Breast epithelium (tissue), 4 donors: Measurements from ENCODE around the gene EID2. TPM values are rescaled to one million over a fixed set of nuclear protein-coding genes. Genes with fewer than 3 reads are reported as not detected.
A peak's percentile ranks its signal among the peaks of the same experiment; 100 is the strongest.

Experiments
- DNase-seq, 2 donors: peaks; one replicate each; pipeline ENCODE4 v3.0.0-alpha.2; 2019; ENCODE audit warnings: low spot score in 2 of 2
- H3K27ac ChIP-seq, 2 donors: fragments of 200-600 bp; sonication (generic) in 1 of 2; one replicate each; pipeline ENCODE4 v1.5.1; 2016 to 2019; ENCODE audit warnings: mild to moderate bottlenecking in 1 of 2
- H3K27me3 ChIP-seq, 2 donors: fragments of 200-600 bp; sonication (generic) in 1 of 2; one replicate each; pipeline versions ENCODE4 v1.5.1 to v1.6.0; 2017 to 2019; ENCODE audit warnings: control low read depth in 1 of 2, mild to moderate bottlenecking in 1 of 2
- H3K36me3 ChIP-seq: fragments of 200-600 bp; one replicate; pipeline ENCODE4 v1.5.1; 2019
- H3K4me1 ChIP-seq, 2 donors: fragments of 200-600 bp; sonication (generic); one replicate each; pipeline ENCODE4 v1.5.1; 2016 to 2019; ENCODE audit warnings: control low read depth in 1 of 2
- H3K4me3 ChIP-seq, 3 donors: fragments of 200-600 bp; sonication (generic); 1 replicate in 2 of 3; 2 replicates in 1 of 3; pipeline ENCODE4 v1.5.1; 2016 to 2019; ENCODE audit warnings: mild to moderate bottlenecking in 3 of 3, moderate library complexity in 2 of 3
- H3K9me3 ChIP-seq, 2 donors: fragments of 200-600 bp; sonication (generic) in 1 of 2; one replicate each; pipeline ENCODE4 v1.5.1; 2016 to 2019; ENCODE audit warnings: control low read depth in 1 of 2
- CTCF ChIP-seq, 3 donors: fragments of 450-650 bp; IDR thresholded peaks; one replicate each; pipeline ENCODE4 v1.5.1; 2016 to 2017; ENCODE audit warnings: antibody characterized with exemption in 3 of 3, mild to moderate bottlenecking in 3 of 3, moderate library complexity in 3 of 3
- POLR2A ChIP-seq: fragments of 450-650 bp; IDR thresholded peaks from one replicate; pipeline ENCODE4 v1.6.1; 2016; ENCODE audit warnings: antibody characterized with exemption, mild to moderate bottlenecking, moderate library complexity
- POLR2AphosphoS5 ChIP-seq, 3 donors: sonication (generic); formaldehyde crosslinking; IDR thresholded peaks; one replicate each; pipeline ENCODE4 v1.6.1; 2017; ENCODE audit warnings: antibody characterized with exemption in 3 of 3
- intact Hi-C: fragments of 100-400 bp; cut with DNase I; formaldehyde crosslinking; loops from one replicate; pipeline ENCODE4 v1.15.1; 2023; ENCODE audit warnings: low total_unique reads
- total RNA-seq, 3 donors: library from RNA; depleted of rRNA; stranded (reverse); fragments of >200 nt; gene quantifications; one replicate each; pipeline ENCODE4 v1.1.0, GENCODE V29; 2016

Gene EID2
- total RNA-seq, 3 donors from 2014 or later, result 13.0 to 14.7 (median 13.4) TPM

GRCh38 chr19:39568604-39569003, 28.6 kb upstream of the EID2 start:
- Histone ChIP-seq H3K9me3 (peaks cover 0 to 15% of the 10 kb centered on the region in 2 donors), H3K27me3 (peaks cover 0 to 4% of the 10 kb centered on the region in 2 donors), H3K36me3 (no peaks in the 10 kb centered on the region), H3K4me3 (no peak overlapping the region), H3K4me1 (no peaks in the 10 kb centered on the region), H3K27ac (no peak overlapping the region)
- no peak for DNase-seq
- intact Hi-C loops, result no loop called here
- TF ChIP-seq POLR2AphosphoS5 (IDR thresholded peaks at IDR 0.05) (no peak), CTCF (IDR thresholded peaks at IDR 0.05) (no peak), POLR2A (no peak)

- intact Hi-C loops, result no loop called here
- Histone ChIP-seq H3K27ac (no peak overlapping the region), H3K4me3 (no peak overlapping the region), H3K9me3 (no peaks in the 10 kb centered on the region), H3K36me3 (no peaks in the 10 kb centered on the region), H3K27me3 (peaks cover 0 to 4% of the 10 kb centered on the region in 2 donors), H3K4me1 (no peaks in the 10 kb centered on the region)
- no peak for DNase-seq
- no peak for TF ChIP-seq CTCF (IDR thresholded peaks at IDR 0.05)
- no peak for TF ChIP-seq POLR2AphosphoS5 (IDR thresholded peaks at IDR 0.05)
- TF ChIP-seq POLR2A, result no peak
These were observed 26.1 kb upstream of the EID2 start for GRCh38 chr19:39566064-39566463.

GRCh38 chr19:39563408-39563807, 23.4 kb upstream of the EID2 start:
- H3K27ac ChIP-seq, result no peak overlapping the region

GRCh38 chr19:39558624-39559117, 18.7 kb upstream of the EID2 start:
- intact Hi-C loops, result no loop called here
- TF ChIP-seq CTCF (IDR thresholded peaks at IDR 0.05), result no peak
- TF ChIP-seq POLR2AphosphoS5 (IDR thresholded peaks at IDR 0.05), result no peak
- no peak for TF ChIP-seq POLR2A
- no peak for DNase-seq
- Histone ChIP-seq H3K4me1 (no peaks in the 10 kb centered on the region), H3K4me3 (peak overlapping the region in 1 of 3 donors; percentile 37), H3K9me3 (no peaks in the 10 kb centered on the region), H3K27me3 (no peaks in the 10 kb centered on the region), H3K36me3 (no peaks in the 10 kb centered on the region), H3K27ac (peak overlapping the region in 1 of 2 donors; percentile 32)

More at GRCh38 chr19:39563408-39563807, 23.4 kb upstream of the EID2 start:
- Histone ChIP-seq H3K4me1 (no peaks in the 10 kb centered on the region), H3K9me3 (no peaks in the 10 kb centered on the region), H3K27me3 (peaks cover 0 to 4% of the 10 kb centered on the region in 2 donors), H3K4me3 (no peak overlapping the region), H3K36me3 (no peaks in the 10 kb centered on the region)
- TF ChIP-seq POLR2A (no peak), CTCF (IDR thresholded peaks at IDR 0.05) (no peak), POLR2AphosphoS5 (IDR thresholded peaks at IDR 0.05) (no peak)
- DNase-seq, result no peak
- intact Hi-C loops, result no loop called here

- intact Hi-C loops, result no loop called here
- no peaks in the 10 kb centered on the region for H3K9me3 ChIP-seq
- no peak for TF ChIP-seq POLR2AphosphoS5 (IDR thresholded peaks at IDR 0.05)
- TF ChIP-seq POLR2A, result no peak
- no peak for TF ChIP-seq CTCF (IDR thresholded peaks at IDR 0.05)
- no peaks in the 10 kb centered on the region for H3K36me3 ChIP-seq
- peak overlapping the region in 1 of 3 donors; percentile 37 for H3K4me3 ChIP-seq
- DNase-seq, result no peak
- H3K4me1 ChIP-seq, result no peaks in the 10 kb centered on the region
- peaks cover 0 to 2% of the 10 kb centered on the region in 2 donors for H3K27me3 ChIP-seq
- H3K27ac ChIP-seq, result no peak overlapping the region
These were observed 18.1 kb upstream of the EID2 start for GRCh38 chr19:39557811-39558623.
